HFFc6 (cell line): ENCODE measurements around the gene AKAP6. TPM values are rescaled to one million over a fixed set of nuclear protein-coding genes. Genes with fewer than 3 reads are reported as not detected.
A peak's percentile ranks its signal among the peaks of the same experiment; 100 is the strongest.
"Not testable (repeated sequence)": the region's sequence is repeated elsewhere in the genome, so short reads cannot be mapped to it uniquely, and the experiment has no call there.

Source experiments
- DNase-seq: peaks from one replicate; pipeline ENCODE4 v3.0.0-alpha.2; 2018
- H3K27ac Mint-ChIP-seq: 2 replicates; pipeline ENCODE4 v1.8.0; 2020; ENCODE audit warnings: mild to moderate bottlenecking, mixed read lengths
- H3K27me3 Mint-ChIP-seq: 2 replicates; pipeline ENCODE4 v1.8.0; 2021; ENCODE audit warnings: mild to moderate bottlenecking, moderate library complexity, mixed read lengths; ENCODE audit not compliant: insufficient read depth
- H3K36me3 Mint-ChIP-seq: 2 replicates; pipeline ENCODE4 v1.8.0; 2021; ENCODE audit warnings: low read depth, mixed read lengths
- H3K4me1 Mint-ChIP-seq: 2 replicates; pipeline ENCODE4 v1.8.0; 2020; ENCODE audit warnings: low read depth, mixed read lengths
- H3K4me3 Mint-ChIP-seq: 2 replicates; pipeline ENCODE4 v1.8.0; 2020; ENCODE audit warnings: mild to moderate bottlenecking, moderate library complexity, mixed read lengths
- H3K9me3 Mint-ChIP-seq: 2 replicates; pipeline ENCODE4 v1.8.0; 2020; ENCODE audit warnings: mild to moderate bottlenecking, mixed read lengths
- CTCF ChIP-seq: fragments of 200-600 bp; sonication (generic); IDR thresholded peaks from 2 replicates; pipeline ENCODE4 v1.5.0; 2021; ENCODE audit warnings: antibody characterized with exemption, mild to moderate bottlenecking
- total RNA-seq, 6 experiments: library from RNA; stranded (reverse); fragmentation: NEBNext Ultra II Directional; extraction: Animal tissue kit (Norgen Biotek cat#: 25700); gene quantifications; 2 replicates in 1 of 6; 3 replicates in 5 of 6; pipeline ENCODE4 v1.2.3, GENCODE V29; 2021

The AKAP6 gene
- total RNA-seq, 6 experiments from 2014 or later, result 6.1 to 9.8 (median 6.5) TPM

- H3K4me3 Mint-ChIP-seq, result peak overlapping the region; percentile 9; the same call in 1 of the 2 replicates
- DNase-seq, result peak; percentile 35
- H3K27me3 Mint-ChIP-seq, result no peaks in the 10 kb centered on the region
- TF ChIP-seq CTCF, result no peak
- H3K9me3 Mint-ChIP-seq, result no peaks in the 10 kb centered on the region
- H3K36me3 Mint-ChIP-seq, result no peaks in the 10 kb centered on the region
- peak overlapping the region; percentile 65 for H3K27ac Mint-ChIP-seq
- H3K4me1 Mint-ChIP-seq, result peaks cover 66% of the 10 kb centered on the region
Measured at GRCh38 chr14:32453857-32454810, 125.0 kb downstream of the AKAP6 start.

GRCh38 chr14:32457213-32457920 lies 128.3 kb downstream of the AKAP6 start:
- Mint-ChIP-seq H3K27me3 (no peaks in the 10 kb centered on the region), H3K27ac (peak overlapping the region; percentile 83), H3K4me3 (peak overlapping the region; percentile 32; the same call in 1 of the 2 replicates), H3K4me1 (peaks cover 58% of the 10 kb centered on the region), H3K9me3 (peaks cover 8% of the 10 kb centered on the region; the same call in 1 of the 2 replicates), H3K36me3 (peaks cover 11% of the 10 kb centered on the region)
- DNase-seq, result peak; percentile 86
- no peak for TF ChIP-seq CTCF

DNA sequence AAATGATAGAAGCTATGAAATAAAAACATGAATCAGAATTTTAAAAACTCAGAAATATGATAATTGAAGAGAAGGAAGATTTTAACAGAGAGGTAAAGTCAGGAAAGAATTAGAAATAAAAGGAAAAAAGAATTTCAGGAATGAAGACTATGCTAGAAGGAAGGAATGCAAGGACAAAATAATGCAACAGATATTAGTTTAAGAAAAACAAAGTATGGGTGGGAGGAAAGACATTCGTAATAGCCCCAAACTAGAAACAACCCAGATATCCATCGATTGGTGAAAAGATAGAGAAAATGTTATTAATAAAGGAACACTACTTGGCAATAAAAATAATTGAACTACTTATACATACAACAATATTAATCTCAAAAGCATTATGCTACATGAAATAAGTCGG lies 129.6 kb downstream of the AKAP6 start:
- peaks cover 56% of the 10 kb centered on the region for H3K4me1 Mint-ChIP-seq
- peak overlapping the region; percentile 83 for H3K27ac Mint-ChIP-seq
- no peaks in the 10 kb centered on the region; the same call in 1 of the 2 replicates for H3K27me3 Mint-ChIP-seq
- peaks cover 25% of the 10 kb centered on the region for H3K36me3 Mint-ChIP-seq
- no peak for DNase-seq
- H3K4me3 Mint-ChIP-seq, result peak overlapping the region; percentile 57
- peaks cover 21% of the 10 kb centered on the region for H3K9me3 Mint-ChIP-seq
- no peak for TF ChIP-seq CTCF

DNA sequence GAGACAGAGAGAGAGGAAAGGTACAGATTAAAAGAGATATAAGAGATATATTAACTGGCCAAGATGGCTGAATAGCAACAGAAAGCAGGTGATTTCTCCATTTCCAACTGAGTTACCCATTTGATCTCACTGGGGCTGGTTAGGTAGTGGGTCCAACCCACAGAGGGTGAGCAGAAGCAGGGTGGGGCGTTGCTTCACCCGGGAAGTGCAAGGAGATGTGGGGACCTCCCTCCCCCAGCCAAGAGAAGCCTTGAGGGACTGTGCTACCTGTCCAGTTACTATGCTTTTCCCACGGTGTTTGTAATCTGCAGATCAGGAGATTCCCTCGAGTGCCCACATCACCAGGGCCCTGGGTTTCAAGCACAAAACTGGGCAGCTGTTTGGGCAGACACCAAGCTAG lies 131.2 kb downstream of the AKAP6 start:
- Mint-ChIP-seq H3K36me3 (peaks cover 28% of the 10 kb centered on the region), H3K4me3 (no peak overlapping the region), H3K9me3 (peaks cover 21% of the 10 kb centered on the region), H3K27ac (no peak overlapping the region), H3K4me1 (peaks cover 49% of the 10 kb centered on the region), H3K27me3 (no peaks in the 10 kb centered on the region; the same call in 1 of the 2 replicates)
- no peak for TF ChIP-seq CTCF
- DNase-seq, result no peak

- peaks cover 30% of the 10 kb centered on the region for H3K4me1 Mint-ChIP-seq
- peaks cover 35% of the 10 kb centered on the region for H3K36me3 Mint-ChIP-seq
- not testable (repeated sequence) for DNase-seq, H3K27me3 Mint-ChIP-seq, H3K27ac Mint-ChIP-seq, H3K4me3 Mint-ChIP-seq
- peaks cover 21% of the 10 kb centered on the region for H3K9me3 Mint-ChIP-seq
Measured at GRCh38 chr14:32462553-32462952, 133.5 kb downstream of the AKAP6 start.
